ENCODE measurements around the gene RINL.
A peak's percentile ranks its signal among the peaks of the same experiment; 100 is the strongest.
"Not testable (repeated sequence)": the region's sequence is repeated elsewhere in the genome, so short reads cannot be mapped to it uniquely, and the experiment has no call there.

Gene RINL

GRCh38 chr19:38905620-38906019, 27.5 kb upstream of the RINL start:
- DNase-seq: no peak

GRCh38 chr19:38904581-38905539, 26.8 kb upstream of the RINL start:
- no peak for DNase-seq

- no peak for DNase-seq
These were observed 23.6 kb upstream of the RINL start for GRCh38 chr19:38901683-38902082.

- no peak for DNase-seq
These were observed 22.7 kb upstream of the RINL start for GRCh38 chr19:38900743-38901190.

DNA sequence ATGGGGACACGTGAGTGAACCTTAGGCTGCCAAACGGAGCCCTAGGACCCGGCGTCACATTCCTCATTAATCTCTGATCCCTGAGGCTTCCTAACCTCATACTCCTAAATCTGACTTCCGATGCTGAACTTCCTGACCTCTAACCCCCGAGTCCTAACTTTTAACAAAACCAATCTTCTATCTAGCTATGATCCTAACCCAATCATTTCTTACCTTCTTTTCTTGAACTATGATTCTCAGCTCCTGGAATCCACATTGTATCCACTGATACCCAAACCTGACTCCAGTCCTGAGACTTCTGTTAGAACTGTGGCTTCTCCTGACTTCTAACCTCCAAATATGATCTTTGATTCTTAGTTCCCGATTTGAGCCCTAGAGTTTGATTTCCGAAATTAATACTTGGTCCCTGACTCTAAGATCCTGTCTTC, 22.1 kb upstream of the RINL start:
- DNase-seq: no peak

DNA sequence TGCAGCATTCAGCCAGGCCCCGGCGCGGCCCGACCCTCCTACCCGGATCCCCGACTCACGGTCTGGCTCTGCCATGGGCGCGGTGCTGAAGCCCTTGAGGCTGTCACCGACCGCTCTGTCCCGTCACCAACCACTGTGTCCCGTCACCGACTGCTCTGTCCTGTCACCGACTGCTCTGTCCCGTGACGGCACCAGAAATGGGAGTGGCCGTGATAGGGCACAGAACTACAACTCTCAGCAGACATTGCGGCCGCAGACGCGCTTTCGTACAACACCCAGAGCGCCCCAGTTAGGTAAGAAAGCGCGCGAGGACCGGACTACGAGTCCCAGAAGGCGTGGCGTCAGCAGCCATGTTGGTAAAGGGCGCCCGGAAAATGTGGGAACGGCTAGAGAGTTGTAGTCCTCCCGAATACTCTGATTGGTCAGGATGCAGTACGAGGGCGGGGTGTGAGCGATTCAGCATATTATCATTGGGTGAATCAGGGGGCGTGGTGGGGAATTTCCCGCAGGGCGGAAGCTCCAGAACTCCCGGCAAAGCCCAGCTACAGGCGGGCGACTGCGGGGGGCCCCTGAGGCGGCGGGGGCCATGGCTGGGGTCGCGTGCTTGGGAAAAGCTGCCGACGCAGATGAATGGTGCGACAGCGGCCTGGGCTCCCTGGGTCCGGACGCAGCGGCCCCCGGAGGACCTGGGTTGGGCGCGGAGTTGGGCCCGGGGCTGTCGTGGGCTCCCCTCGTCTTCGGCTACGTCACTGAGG, 21.5 kb upstream of the RINL start, which contains the start of the genes NFKBIB and SIRT2:
NFKBIB (plus strand) TSS at position 523 of the 755 bp plus-strand sequence; CDS start at position 587, 64 bp downstream.
SIRT2 (minus strand) TSS at position 172 of the 755 bp plus-strand sequence; CDS start at position 75, 97 bp downstream.
- DNase-seq: peak; percentile 96

DNA sequence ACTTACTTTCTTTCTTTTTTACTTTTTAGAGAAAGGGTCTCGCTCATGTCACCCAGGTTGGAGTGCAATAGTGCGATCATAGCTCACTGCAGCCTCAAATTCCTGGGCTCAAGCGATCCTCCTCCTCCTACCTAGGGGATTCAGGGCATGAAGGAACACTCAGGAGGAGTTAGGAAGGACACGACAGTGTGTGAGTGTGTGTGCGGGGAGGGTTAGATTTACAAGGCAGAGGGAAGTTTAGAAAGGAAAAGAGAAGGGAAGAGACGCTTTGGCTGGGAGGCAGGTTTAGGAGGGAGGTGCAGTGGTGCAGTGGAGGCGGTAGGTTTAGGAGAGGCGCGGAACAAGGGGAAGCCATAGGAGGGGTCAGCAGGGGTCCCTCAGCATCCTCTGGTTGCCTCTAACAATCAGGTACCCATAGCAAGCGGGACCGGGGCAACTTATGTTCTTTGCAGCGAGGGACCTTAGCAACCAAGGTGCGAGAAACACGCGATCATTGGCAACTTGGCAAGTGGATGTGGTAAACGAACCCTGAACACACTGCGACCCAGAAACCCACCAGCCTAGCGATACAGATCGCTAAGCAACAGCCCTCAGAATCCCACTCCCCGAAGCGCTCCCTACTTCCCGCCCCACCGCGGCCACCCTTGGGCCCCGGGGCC, 20.8 kb upstream of the RINL start:
- DNase-seq: peak; percentile 36

- no peak for DNase-seq
These were observed 16.9 kb upstream of the RINL start for GRCh38 chr19:38894968-38895367.

DNA sequence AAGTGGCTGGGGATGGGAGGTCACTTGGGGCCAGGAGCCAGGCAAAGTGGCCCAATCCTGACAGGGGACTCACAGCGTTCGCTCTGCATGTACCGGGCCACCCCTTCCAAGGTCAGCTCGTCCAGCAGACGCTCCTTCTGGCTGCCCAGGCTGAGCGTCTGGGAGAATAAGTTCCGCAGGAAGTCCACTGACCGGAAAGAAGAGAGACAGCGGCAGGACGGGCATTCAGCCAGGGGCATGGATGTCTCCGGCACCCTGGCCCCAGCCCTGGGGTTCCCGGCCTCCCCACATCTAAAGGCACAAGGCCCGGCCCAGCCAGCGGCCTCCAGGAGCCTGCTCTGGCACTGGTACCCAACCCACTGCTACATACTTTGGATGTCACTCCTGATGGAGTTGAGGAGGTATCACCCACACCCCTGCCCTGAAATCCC, 15.3 kb upstream of the RINL start:
- DNase-seq: no peak

DNA sequence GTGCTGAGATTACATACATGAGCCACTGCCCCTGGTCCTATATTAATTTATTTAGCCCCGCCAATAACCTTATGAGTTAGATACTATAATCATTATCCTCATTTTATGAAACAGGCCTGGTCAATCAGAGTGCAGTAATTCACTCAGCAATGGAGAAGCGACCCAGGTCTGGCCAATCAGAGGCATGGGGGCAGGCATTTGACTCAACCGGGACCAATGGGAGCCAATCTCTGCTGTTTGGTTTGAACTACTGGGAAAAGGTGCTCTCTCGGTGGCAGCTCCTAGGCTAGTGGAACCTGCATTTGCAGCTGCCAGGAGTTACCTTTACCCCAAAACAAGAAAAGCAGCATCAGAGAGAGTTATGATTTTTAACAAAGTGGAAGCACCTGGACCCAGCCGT, 14.8 kb upstream of the RINL start:
- no peak for DNase-seq

DNA sequence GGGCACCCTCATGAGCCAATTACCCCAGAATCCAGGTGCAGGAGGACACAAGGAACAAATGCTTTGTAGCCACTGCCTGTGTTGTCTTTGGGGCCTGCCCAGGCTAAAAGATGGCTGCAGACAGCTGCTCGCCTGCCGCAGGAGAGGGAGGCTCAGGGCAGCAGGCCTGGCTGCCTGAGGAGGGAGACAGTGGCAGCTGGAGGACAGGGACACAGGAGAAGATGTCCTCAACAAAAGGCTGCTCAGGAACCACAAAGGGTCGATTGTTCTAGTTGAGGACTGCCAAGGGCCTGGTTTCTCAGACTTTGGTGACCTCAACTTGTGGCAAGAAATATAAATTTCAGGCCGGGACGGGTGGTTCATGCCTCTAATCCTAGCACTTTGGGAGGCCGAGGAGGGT, 13.7 kb upstream of the RINL start:
- DNase-seq: no peak

GRCh38 chr19:38890686-38891085, 12.6 kb upstream of the RINL start:
- no peak for DNase-seq

GRCh38 chr19:38889803-38890202, 11.7 kb upstream of the RINL start:
- DNase-seq: no peak

DNA sequence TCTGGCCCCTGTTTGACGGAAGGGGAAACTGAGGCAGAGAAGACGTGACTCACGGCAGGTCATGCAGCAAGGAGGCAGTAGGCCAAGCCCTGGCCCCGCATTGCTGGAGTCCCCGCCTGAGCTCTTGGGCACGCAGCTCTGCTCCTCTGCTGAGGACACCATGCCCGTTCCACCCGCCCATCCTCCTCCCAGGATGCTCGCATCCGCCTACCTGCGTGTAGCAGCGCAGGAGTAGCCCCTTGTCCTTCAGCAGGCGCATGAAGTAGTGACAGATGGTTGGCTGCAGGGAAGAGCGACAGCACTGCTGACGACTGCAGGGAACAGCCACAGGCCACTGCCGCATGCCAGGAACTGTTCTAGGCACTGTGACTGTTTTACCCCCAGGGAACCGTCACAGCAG, 10.8 kb upstream of the RINL start:
- no peak for DNase-seq

GRCh38 chr19:38884691-38885090, 6.6 kb upstream of the RINL start:
- not testable (repeated sequence) for DNase-seq

GRCh38 chr19:38883286-38883685, 5.2 kb upstream of the RINL start:
- no peak for DNase-seq

GRCh38 chr19:38880882-38881609, 3.0 kb upstream of the RINL start:
- no peak for DNase-seq

GRCh38 chr19:38880076-38880881, 2.2 kb upstream of the RINL start:
- DNase-seq: no peak

DNA sequence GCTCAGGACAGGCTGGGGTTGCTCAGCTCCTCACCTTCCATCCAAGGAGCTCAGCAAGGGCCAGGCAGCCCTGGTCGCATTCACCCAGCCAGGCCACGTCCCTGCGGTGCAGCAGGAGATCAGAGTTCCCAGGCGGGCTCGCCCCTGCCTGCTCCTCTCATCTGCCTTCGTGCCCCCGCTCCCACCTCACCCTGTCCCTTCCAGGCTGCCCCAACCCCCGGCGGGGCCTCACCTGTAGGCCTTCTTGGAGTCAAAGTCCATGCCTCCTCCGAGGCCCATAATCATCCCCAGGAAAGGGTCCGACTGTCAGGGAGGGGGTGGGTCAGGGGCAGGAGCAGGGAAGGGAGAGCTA, 1.3 kb upstream of the RINL start:
- DNase-seq: no peak

GRCh38 chr19:38878575-38879399, 712 bp upstream of the RINL start:
- no peak for DNase-seq
